ENCODE measurements around the gene SOBP. TPM values are rescaled to one million over a fixed set of nuclear protein-coding genes. Genes with fewer than 3 reads are reported as not detected.

The SOBP gene
- polyA plus RNA-seq, 1 donor (not counting 4 experiments of a cell fraction or from before 2014, with no cell fraction given), result not detected

DNA sequence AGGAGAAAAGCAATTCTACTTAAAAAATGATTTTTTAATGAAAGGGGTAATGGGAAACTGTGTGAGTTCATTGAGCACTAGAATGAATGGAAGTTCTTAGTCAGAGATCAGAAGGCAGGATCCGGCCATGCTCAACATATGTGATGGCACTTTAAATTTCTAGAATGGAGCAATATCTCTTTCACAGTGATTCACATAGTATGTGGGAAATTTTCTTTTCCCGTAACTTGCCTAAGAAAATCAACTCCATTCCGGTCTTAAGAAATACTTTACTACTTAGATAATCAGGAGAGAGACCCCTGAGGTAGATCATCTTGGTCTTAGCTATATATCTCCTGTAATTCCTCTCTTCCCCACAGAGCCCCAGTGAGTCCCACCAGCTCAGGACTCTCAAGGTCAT, 202.4 kb downstream of the SOBP start:
- peaks cover 12% of the 10 kb centered on the region for H3K27me3 ChIP-seq (ENCODE audit: control insufficient read depth, extremely low read depth, insufficient read depth, low read length)
- H3K4me1 ChIP-seq (ENCODE audit: control insufficient read depth, extremely low read depth, insufficient read depth, low read length), result no peaks in the 10 kb centered on the region
- no peaks in the 10 kb centered on the region for H3K79me2 ChIP-seq (ENCODE audit: control insufficient read depth, insufficient read depth, low read length)
- TF ChIP-seq, protein P1, sequence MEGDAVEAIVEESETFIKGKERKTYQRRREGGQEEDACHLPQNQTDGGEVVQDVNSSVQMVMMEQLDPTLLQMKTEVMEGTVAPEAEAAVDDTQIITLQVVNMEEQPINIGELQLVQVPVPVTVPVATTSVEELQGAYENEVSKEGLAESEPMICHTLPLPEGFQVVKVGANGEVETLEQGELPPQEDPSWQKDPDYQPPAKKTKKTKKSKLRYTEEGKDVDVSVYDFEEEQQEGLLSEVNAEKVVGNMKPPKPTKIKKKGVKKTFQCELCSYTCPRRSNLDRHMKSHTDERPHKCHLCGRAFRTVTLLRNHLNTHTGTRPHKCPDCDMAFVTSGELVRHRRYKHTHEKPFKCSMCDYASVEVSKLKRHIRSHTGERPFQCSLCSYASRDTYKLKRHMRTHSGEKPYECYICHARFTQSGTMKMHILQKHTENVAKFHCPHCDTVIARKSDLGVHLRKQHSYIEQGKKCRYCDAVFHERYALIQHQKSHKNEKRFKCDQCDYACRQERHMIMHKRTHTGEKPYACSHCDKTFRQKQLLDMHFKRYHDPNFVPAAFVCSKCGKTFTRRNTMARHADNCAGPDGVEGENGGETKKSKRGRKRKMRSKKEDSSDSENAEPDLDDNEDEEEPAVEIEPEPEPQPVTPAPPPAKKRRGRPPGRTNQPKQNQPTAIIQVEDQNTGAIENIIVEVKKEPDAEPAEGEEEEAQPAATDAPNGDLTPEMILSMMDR (optimal IDR thresholded peaks at IDR 0.05 in 1 of 3, IDR thresholded peaks at IDR 0.05 in 1 of 3, conservative IDR thresholded peaks at IDR 0.05 in 1 of 3; ENCODE audit: extremely low read depth in 1 of 3, insufficient read depth in 2 of 3, low read length in 3 of 3), result no peak
- no peak for TF ChIP-seq EZH2 (IDR thresholded peaks at IDR 0.05; ENCODE audit: low read length)
- H4K20me1 ChIP-seq (ENCODE audit: control insufficient read depth, extremely low read depth, insufficient read depth, low read length), result no peaks in the 10 kb centered on the region
- no peaks in the 10 kb centered on the region for H3K9me1 ChIP-seq (ENCODE audit: control insufficient read depth, extremely low read depth, insufficient read depth, low read length)
- no peaks in the 10 kb centered on the region for H3K9me3 ChIP-seq (ENCODE audit: control insufficient read depth, low read depth, low read length)
- H2AFZ ChIP-seq (ENCODE audit: control insufficient read depth, low read length), result no peak overlapping the region
- H3K4me3 ChIP-seq (ENCODE audit: control insufficient read depth in 2 of 3, extremely low read depth in 1 of 3, insufficient read depth in 2 of 3, low read depth in 1 of 3, low read length in 3 of 3), result no peak overlapping the region
- H3K9ac ChIP-seq (ENCODE audit: control insufficient read depth, extremely low read depth, insufficient read depth, low read length), result no peak overlapping the region
- no peak overlapping the region for H3K4me2 ChIP-seq (ENCODE audit: control insufficient read depth, extremely low read depth, insufficient read depth, low read depth, low read length)
- dilution Hi-C loops (cut with MboI; ENCODE audit: extremely low pct_ligation_motif_present, low sequenced_read_pairs), result no loop called here
- DNase-seq (ENCODE audit: low read depth, low spot score) (no peak), FAIRE-seq (no peak)
- no peaks in the 10 kb centered on the region for H3K36me3 ChIP-seq (ENCODE audit: control insufficient read depth in 2 of 2, extremely low read depth in 1 of 2, insufficient read depth in 2 of 2, low read length in 2 of 2)
- H3K27ac ChIP-seq (ENCODE audit: control insufficient read depth, insufficient read depth, low read length), result no peak overlapping the region

DNA sequence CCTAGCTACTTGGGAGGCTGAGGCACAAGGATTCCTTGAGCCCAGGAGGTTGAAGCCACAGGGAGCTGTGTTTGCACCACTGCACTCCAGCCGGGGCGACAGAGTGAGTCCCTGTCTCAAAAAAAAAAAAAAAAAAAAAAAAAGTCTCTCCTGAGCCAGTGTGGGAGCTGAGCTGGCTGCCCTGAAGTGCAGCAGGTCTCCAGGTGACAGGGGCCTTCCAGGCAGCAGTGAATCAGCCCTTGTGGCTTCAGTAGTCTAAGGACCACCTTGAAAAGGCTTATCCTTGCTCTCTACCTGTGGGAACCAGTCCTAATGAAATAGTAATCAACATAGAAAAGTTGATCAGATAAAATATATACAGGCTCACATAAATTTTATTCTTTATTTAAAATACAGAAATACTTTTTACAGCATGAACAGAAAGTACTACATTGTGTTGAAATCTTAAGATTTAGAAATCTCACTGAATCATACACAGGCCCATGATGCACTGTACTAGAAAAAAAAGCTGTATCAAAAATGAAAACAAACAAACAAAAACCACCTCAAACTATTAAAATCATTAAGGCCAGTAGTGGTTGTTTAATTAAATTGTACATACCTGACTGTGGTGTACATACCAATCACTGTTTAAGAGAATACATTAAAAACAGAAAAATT, 205.3 kb downstream of the SOBP start:
- no peak for FAIRE-seq

More for the DNA sequence above, 205.3 kb downstream of the SOBP start:
- Histone ChIP-seq H3K4me1 (ENCODE audit: control insufficient read depth, extremely low read depth, insufficient read depth, low read length) (no peaks in the 10 kb centered on the region), H4K20me1 (ENCODE audit: control insufficient read depth, extremely low read depth, insufficient read depth, low read length) (no peaks in the 10 kb centered on the region), H3K9ac (ENCODE audit: control insufficient read depth, extremely low read depth, insufficient read depth, low read length) (no peak overlapping the region), H3K4me3 (ENCODE audit: control insufficient read depth in 2 of 3, extremely low read depth in 1 of 3, insufficient read depth in 2 of 3, low read depth in 1 of 3, low read length in 3 of 3) (no peak overlapping the region), H3K4me2 (ENCODE audit: control insufficient read depth, extremely low read depth, insufficient read depth, low read depth, low read length) (no peak overlapping the region), H3K9me3 (ENCODE audit: control insufficient read depth, low read depth, low read length) (no peaks in the 10 kb centered on the region), H3K79me2 (ENCODE audit: control insufficient read depth, insufficient read depth, low read length) (no peaks in the 10 kb centered on the region), H3K9me1 (ENCODE audit: control insufficient read depth, extremely low read depth, insufficient read depth, low read length) (no peaks in the 10 kb centered on the region), H3K36me3 (ENCODE audit: control insufficient read depth in 2 of 2, extremely low read depth in 1 of 2, insufficient read depth in 2 of 2, low read length in 2 of 2) (no peaks in the 10 kb centered on the region), H3K27ac (ENCODE audit: control insufficient read depth, insufficient read depth, low read length) (no peak overlapping the region), H3K27me3 (ENCODE audit: control insufficient read depth, extremely low read depth, insufficient read depth, low read length) (peaks cover 7% of the 10 kb centered on the region), H2AFZ (ENCODE audit: control insufficient read depth, low read length) (no peak overlapping the region)
- DNase-seq (ENCODE audit: low read depth, low spot score), result no peak
- dilution Hi-C loops (cut with MboI; ENCODE audit: extremely low pct_ligation_motif_present, low sequenced_read_pairs), result no loop called here
- TF ChIP-seq, protein P1 (optimal IDR thresholded peaks at IDR 0.05 in 1 of 3, IDR thresholded peaks at IDR 0.05 in 1 of 3, conservative IDR thresholded peaks at IDR 0.05 in 1 of 3; ENCODE audit: extremely low read depth in 1 of 3, insufficient read depth in 2 of 3, low read length in 3 of 3), result no peak
- TF ChIP-seq EZH2 (IDR thresholded peaks at IDR 0.05; ENCODE audit: low read length), result no peak
